ENCODE results near the gene SPPL2B. TPM values are rescaled to one million over a fixed set of nuclear protein-coding genes. Genes with fewer than 3 reads are reported as not detected.
A peak's percentile ranks its signal among the peaks of the same experiment; 100 is the strongest.

SPPL2B gene
- polyA plus RNA-seq, 1 donor from 2014 or later: 68.7 TPM

- TF ChIP-seq CTCF (IDR thresholded peaks at IDR 0.05; ENCODE audit: poor library complexity, severe bottlenecking) (peak; percentile 38), SMC3 (conservative IDR thresholded peaks at IDR 0.05; ENCODE audit: poor library complexity) (no peak)
- Histone ChIP-seq H3K4me2 (ENCODE audit: low read length) (no peak overlapping the region), H3K27ac (ENCODE audit: low read length) (no peak overlapping the region), H3K9me2 (ENCODE audit: insufficient read depth, low read length) (no peaks in the 10 kb centered on the region), H3F3A (ENCODE audit: insufficient read depth, low read length, poor library complexity, severe bottlenecking) (no peaks in the 10 kb centered on the region), H3K9me3 (ENCODE audit: low read length) (no peaks in the 10 kb centered on the region), H3K79me2 (replicated peaks; ENCODE audit: insufficient read depth, low read length) (peaks cover 15% of the 10 kb centered on the region), H3K4me3 (ENCODE audit: low read length) (no peak overlapping the region), H4K20me1 (ENCODE audit: insufficient read depth) (no peaks in the 10 kb centered on the region), H2AFZ (ENCODE audit: low read depth, low read length) (no peak overlapping the region), H3K27me3 (ENCODE audit: insufficient read depth, low read depth, low read length) (no peaks in the 10 kb centered on the region), H3K36me3 (ENCODE audit: insufficient read depth, low read length) (no peaks in the 10 kb centered on the region), H3K9ac (ENCODE audit: low read length) (no peak overlapping the region)
Observed at GRCh38 chr19:2337329-2337707, 8.8 kb downstream of the SPPL2B start.

- no peak overlapping the region for H3K27ac ChIP-seq (ENCODE audit: low read length)
- H3K36me3 ChIP-seq (ENCODE audit: insufficient read depth, low read length): no peaks in the 10 kb centered on the region
- H3K9ac ChIP-seq (ENCODE audit: low read length): no peak overlapping the region
Observed at GRCh38 chr19:2338055-2338615, 9.7 kb downstream of the SPPL2B start.

GRCh38 chr19:2338751-2339643 lies 10.5 kb downstream of the SPPL2B start:
- H3K4me2 ChIP-seq (ENCODE audit: low read length): no peak overlapping the region
- H3K9ac ChIP-seq (ENCODE audit: low read length): no peak overlapping the region
- no peaks in the 10 kb centered on the region for H3F3A ChIP-seq (ENCODE audit: insufficient read depth, low read length, poor library complexity, severe bottlenecking)
- H3K27ac ChIP-seq (ENCODE audit: low read length): no peak overlapping the region
- no peaks in the 10 kb centered on the region for H3K9me2 ChIP-seq (ENCODE audit: insufficient read depth, low read length)
- no peaks in the 10 kb centered on the region for H4K20me1 ChIP-seq (ENCODE audit: insufficient read depth)
- H2AFZ ChIP-seq (ENCODE audit: low read depth, low read length): no peak overlapping the region
- no peak for TF ChIP-seq REST (IDR thresholded peaks at IDR 0.05; ENCODE audit: borderline replicate concordance)
- TF ChIP-seq RAD21 (conservative IDR thresholded peaks at IDR 0.05): no peak
- no peak for TF ChIP-seq POLR2AphosphoS5 (IDR thresholded peaks at IDR 0.05)
- TF ChIP-seq SMC3 (conservative IDR thresholded peaks at IDR 0.05; ENCODE audit: poor library complexity): no peak
- TF ChIP-seq EZH2 (IDR thresholded peaks at IDR 0.05; ENCODE audit: borderline replicate concordance, insufficient read depth, low read length, poor library complexity, severe bottlenecking): no peak
- no peak for TF ChIP-seq CTCF (IDR thresholded peaks at IDR 0.05; ENCODE audit: poor library complexity, severe bottlenecking)
- TF ChIP-seq EP300 (conservative IDR thresholded peaks at IDR 0.05; ENCODE audit: poor library complexity, severe bottlenecking): no peak
- TF ChIP-seq MXI1 (conservative IDR thresholded peaks at IDR 0.05; ENCODE audit: poor library complexity, severe bottlenecking): no peak
- TF ChIP-seq TAF1 (IDR thresholded peaks at IDR 0.05; ENCODE audit: low read depth): no peak
- H3K36me3 ChIP-seq (ENCODE audit: insufficient read depth, low read length): no peaks in the 10 kb centered on the region
- no peak overlapping the region for H3K4me3 ChIP-seq (ENCODE audit: low read length)
- H3K27me3 ChIP-seq (ENCODE audit: insufficient read depth, low read depth, low read length): no peaks in the 10 kb centered on the region
- no peaks in the 10 kb centered on the region for H3K9me3 ChIP-seq (ENCODE audit: low read length)
- H3K79me2 ChIP-seq (replicated peaks; ENCODE audit: insufficient read depth, low read length): peaks cover 6% of the 10 kb centered on the region

More at GRCh38 chr19:2338055-2338615, 9.7 kb downstream of the SPPL2B start:
- Histone ChIP-seq H3K9me2 (ENCODE audit: insufficient read depth, low read length) (no peaks in the 10 kb centered on the region), H4K20me1 (ENCODE audit: insufficient read depth) (no peaks in the 10 kb centered on the region), H3K79me2 (replicated peaks; ENCODE audit: insufficient read depth, low read length) (peaks cover 11% of the 10 kb centered on the region), H3K9me3 (ENCODE audit: low read length) (no peaks in the 10 kb centered on the region), H2AFZ (ENCODE audit: low read depth, low read length) (no peak overlapping the region), H3K27me3 (ENCODE audit: insufficient read depth, low read depth, low read length) (no peaks in the 10 kb centered on the region), H3K4me3 (ENCODE audit: low read length) (no peak overlapping the region), H3K4me2 (ENCODE audit: low read length) (no peak overlapping the region), H3F3A (ENCODE audit: insufficient read depth, low read length, poor library complexity, severe bottlenecking) (no peaks in the 10 kb centered on the region)
- no peak for TF ChIP-seq POLR2AphosphoS5 (IDR thresholded peaks at IDR 0.05)
